Cerebellar nuclear complex (tissue), 1 donor: ENCODE results near the gene ANKRD63.

Experiments used
- DNase-seq, 2 experiments: peaks; one replicate each; lab custom pipeline; 2025; lab: John Stamatoyannopoulos, UW

ANKRD63 gene

DNA sequence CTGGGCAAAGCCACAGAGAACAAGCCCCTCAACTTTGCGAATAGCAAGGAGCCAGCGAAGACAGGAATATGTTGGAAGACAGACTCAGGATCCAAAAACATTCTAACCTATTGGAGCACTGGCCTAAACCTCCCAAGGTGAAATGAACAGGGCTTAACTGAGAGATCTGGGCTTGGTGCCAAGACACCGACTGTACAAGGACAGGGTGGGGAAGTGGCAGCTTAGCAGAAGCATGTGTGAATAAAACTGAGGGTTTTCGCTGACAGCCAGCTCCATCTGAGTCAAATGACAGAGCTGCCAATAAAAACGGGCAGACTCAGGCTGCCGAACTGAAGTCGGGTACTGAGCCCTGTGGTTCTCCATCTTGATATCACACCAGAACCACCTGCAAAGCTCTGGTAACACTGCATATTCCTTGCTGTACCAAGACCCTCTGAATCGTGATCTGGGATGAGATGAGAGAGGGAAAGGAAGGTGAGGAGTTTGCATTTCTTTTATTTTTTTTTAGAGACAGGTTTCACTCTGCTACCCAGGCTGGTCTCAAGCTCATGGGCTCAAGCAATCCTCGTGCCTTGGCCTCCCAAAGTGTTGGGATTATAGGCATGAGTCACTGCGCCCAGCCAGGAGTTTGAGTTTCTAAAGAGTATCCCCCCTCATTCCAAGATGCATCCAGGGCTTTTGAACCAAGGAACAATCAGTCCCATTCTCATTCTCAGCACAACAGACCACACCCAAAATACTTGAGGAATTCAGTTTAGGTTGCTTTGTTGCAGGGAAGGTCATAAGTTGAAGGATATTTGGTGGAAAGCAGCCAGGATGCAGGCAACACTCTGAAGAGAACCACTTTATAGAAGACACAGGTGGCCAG is 30.9 kb upstream of the ANKRD63 start:
- DNase-seq = peak in 1 of 2 experiments; percentile 37

DNA sequence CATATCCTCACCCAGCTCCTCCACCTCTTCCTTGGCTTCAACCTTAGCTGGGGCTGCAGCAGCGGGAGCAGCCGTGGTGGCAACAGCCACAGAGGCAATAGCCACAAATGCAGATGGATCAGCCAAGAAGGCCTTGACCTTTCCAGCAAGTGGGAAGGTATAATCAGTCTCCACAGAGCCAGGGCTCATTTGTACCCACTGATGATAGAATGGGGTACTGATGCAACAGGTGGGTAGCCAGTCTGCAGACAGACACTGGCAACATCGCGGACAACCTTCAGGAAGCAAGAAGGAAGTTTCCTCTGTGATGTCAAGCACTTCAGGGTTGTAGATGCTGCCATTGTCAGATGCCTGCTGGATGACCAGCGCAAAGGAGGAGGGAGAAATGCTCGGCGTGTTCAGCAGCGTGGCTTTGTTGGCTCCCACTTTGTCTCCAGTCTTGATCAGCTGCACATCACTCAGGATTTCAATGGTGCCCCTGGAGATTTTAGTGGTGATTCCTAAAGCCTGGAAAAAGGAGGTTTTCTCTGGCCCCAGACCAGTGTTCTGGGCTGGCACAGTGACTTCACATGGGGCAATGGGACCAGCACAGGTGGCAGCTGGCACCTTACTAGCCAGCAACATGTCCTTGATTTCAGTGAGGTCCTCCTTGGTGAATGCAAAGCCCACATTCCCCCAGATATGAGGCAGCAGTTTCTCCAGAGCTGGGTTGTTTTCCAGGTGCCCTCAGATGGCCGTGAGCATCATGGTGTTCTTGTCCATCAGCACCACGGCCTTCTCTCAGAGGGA is 29.7 kb upstream of the ANKRD63 start:
- DNase-seq = no peak

DNA sequence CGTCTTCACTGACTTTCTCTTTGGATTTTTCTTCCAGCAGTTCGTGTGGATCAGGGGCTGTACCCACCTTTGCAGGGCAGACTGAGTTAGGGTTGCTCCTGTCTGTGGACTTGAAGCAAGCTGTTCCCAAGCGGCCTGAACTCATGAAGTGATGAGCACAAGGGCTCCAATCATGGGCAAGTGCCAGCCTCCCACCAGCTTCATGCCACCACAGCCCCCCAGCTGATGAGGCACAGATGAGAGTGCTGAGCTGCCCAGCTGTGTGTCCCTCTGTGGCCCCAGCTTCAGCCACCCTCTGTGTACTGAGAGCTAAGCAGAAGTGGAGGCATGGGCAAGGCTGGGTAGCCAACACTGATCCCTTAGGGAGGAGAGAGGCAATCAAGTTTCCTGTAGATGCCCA is 28.1 kb upstream of the ANKRD63 start:
- no peak for DNase-seq

DNA sequence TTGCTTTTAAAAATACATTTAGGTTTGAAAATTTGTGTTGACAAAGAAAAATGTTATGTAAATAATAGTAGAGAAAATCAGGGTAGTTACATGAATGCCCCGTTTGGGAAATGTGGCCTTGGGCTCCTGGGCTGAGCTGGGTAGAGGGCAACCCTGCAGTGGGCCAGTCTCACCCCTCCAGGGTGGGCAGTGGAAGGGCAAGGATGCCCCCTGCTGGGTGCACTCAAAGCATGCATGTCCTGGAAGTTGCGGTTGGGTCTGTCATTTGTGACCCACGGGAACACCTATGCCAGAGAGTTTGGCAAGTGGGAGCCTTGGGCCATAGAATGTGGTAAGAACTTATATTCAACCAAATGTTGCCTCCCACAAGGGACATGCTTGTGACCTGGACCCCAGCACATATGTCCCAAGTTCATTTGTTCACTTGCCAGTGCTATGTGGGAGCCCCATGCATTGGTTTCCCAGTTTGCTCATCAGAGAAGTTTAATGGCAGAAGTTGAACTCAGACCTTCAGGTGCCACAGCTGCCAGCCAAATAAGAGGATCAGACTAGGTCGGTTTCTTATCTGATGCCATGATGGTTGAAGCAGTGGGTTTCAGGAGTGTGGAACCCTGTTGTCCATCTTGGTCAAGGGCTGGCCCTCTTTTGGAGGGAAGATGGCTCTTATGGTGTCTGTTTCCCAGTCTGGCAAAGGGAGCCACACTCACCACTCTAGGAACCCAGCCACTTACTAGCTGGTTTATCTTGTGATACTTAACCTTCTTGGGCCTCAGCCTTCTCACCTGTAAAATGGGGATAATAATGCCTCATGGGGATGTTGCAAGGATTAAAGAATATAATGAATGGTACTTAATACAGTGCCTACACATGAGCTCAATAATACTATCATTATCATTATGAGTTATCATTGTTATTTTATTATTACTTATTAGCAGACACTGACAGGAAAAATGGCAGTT is 27.4 kb upstream of the ANKRD63 start:
- DNase-seq = no peak

DNA sequence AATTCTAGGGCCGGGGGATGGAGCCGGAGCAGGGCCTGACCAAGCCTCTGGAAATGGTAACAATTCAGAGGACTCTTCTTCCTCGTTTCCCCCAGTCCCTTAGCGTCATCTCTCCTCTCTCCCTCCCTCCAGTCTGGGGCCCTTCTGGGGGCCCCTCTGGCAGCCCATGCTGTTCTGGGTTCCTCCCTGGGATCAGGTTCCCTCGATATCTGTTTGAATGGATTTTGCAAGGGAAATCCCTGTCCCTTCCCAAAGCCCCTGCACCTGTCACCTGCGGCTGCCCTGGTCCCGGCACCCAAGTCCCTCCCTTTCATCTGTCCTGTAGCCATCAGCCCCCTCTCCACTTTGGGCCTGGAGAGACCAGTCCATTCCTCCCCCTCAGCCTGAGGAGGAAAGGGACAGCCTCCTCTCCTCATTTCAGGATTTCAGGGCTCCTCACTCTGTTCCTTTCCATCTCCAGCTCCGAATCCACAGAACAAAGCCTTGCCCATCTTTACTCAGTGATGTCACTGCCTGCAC is 26.5 kb upstream of the ANKRD63 start:
- no peak for DNase-seq

DNA sequence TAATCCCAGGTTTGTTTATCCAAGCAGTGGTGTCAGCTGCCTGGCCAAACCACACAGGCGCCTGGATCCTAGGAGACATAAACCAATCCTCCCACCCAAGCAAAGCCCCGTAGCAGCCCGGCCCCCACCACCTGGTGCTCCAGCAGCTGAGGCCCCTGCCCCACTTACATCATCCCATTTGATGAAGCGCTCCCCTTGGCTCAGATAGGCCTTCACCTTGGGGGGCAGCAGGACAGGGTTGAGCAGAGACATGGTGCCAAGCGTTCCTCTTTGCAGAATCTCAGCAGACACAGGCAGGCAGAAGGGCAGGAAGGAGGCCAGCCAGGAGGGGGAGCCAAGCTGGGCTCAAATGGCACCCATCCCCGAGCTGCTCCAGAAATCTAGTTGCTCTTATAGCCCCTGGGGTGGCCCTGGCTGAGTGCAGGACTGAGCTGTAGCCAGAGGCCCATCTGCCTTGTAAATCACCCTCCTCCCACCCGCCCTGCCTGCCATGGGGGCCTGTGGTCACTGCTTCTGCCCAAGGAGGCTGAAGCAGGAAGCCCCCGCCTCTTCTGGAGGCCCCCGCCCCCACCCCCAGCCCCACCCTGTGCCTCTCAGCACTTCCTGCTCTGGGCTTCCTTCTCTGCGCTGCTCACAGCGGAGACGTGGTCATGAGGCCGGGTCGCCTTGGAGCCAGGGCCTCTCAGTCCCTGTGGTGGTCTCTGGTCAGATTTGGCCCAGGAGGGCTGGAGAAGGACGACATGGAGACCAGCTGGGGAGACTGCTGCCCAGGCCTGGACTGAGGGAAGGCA is 24.8 kb upstream of the ANKRD63 start, which contains the start of gene PLCB2:
Gene PLCB2, minus strand, starts transcription at position 515 of the 791 bp plus-strand sequence. Its CDS starts 263 bp downstream, at position 252.
- no peak for DNase-seq

DNA sequence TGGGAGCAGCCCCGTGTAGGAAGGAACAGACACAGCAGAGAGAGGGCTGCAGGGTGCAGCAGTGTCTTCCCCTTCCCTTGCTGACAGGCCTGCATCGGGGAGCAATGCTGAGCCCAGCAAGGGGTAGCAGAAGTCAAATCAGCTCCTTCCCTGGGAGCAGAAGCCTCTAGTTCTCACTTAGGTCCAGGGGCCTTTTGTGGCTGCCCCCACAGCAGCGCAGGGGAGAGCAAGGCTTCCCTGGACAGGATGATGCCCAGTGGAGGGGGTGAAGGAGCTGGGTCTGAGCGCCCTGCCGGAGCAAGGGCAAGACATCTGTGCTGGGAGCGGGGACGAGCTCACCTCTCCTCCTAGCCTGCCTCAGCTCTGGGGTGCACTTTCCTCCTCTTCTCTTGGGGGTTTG is 24.0 kb upstream of the ANKRD63 start:
- no peak for DNase-seq

DNA sequence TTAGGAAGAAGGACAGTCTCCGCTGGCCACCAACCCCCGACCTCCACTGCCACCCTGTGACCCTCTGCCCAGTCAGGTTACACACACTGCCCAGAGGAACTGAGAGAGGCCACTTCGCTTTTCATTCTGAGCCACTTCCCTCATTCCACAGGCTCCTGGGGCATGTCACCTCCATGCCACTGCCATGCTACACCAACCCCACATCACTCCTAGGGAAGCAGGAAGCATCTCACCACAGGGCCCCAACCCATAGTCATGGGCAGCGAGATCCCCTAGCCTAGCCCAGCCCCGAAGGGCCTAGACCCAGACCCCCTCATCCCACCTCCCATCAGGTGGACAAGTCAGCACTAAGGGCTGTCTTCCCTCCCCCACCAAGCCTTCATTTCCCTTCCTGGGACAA is 23.5 kb upstream of the ANKRD63 start:
- no peak for DNase-seq

DNA sequence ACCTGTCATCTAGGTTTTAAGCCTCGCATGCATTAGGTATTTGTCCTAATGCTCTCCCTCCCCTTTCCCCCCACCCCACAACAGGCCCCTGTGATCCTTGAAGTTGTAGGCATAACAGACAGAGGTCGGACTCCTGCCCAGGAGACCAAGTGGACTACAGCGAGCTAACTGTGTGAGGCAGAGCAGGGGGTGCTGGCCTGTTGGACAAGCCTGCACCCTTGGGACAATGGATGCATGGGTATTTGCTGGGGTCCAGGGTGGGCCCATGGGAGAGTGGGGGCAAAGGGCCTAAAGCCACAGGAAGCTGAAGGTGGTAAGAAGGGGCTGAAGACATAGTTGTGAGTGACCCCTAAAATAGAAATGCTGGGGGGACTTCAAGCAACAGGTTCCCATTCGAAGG is 22.4 kb upstream of the ANKRD63 start:
- DNase-seq = no peak

DNA sequence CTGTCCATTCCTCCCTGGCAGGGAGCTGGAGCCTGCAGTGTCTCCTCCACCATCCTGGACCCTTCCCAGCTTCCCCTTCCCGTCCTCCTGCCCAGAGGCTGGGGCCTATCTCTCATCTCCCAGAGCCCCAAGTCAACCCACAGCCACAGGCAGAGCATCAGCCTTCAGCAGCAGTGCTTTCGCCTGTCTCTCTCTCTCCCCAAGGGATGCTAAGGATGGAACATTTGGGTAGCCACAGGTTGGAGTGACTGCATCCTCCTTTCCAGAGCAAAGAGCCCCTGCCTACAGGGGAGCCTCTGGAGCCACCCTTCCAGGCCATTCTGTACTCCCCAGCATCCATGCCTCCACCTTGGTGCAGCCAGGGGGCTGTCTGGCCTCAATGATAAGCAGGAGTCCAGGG is 20.7 kb upstream of the ANKRD63 start:
- no peak for DNase-seq

DNA sequence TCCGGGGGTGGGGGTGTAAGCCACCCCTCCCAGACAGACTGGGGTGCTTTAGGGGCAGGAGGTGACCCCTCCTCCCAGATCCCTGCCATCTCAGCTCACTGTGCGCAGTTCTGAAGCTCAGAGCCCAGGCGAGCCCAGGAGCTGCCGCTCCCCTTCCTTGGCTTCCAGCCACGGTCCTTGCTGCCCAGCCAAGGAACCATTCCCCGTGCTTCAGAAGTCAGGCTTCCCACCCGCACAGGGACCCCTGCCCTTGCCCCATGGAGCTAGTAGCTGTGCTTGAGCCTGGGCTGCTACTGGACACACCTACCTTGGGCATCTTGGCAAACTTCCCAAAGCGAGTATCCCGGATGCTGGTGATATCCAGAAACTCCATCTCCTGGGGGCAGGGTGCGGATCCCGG is 20.1 kb upstream of the ANKRD63 start:
- DNase-seq = no peak

DNA sequence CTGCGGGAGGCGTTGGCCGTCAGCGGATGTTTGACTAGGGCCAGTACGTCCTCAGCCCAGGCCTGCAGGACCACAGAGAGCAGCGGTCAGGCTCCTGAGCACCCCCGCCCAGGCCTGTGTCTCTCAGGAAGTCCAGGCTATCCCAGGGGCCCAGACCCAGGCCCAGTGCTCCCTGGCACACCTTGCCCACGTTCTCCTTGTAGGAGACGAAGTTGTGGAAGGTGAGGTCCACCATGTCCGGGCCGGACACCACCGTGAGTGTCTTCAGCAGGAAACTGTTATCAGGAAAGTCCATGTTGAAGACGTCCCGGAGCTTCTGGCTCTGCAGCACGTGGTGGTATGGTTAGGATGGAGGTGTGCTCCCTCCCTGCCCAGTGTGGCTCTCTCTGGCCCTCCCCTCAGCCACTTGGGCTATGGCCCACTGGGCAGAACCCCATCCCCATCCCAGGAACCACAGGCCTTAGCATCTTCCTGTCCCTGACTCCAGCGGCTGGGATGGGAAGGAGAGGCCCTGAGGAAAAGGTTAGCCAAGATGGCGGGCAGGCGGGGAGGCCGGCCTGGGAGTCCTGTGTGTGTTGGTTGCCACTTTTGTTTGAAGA is 19.5 kb upstream of the ANKRD63 start:
- no peak for DNase-seq

DNA sequence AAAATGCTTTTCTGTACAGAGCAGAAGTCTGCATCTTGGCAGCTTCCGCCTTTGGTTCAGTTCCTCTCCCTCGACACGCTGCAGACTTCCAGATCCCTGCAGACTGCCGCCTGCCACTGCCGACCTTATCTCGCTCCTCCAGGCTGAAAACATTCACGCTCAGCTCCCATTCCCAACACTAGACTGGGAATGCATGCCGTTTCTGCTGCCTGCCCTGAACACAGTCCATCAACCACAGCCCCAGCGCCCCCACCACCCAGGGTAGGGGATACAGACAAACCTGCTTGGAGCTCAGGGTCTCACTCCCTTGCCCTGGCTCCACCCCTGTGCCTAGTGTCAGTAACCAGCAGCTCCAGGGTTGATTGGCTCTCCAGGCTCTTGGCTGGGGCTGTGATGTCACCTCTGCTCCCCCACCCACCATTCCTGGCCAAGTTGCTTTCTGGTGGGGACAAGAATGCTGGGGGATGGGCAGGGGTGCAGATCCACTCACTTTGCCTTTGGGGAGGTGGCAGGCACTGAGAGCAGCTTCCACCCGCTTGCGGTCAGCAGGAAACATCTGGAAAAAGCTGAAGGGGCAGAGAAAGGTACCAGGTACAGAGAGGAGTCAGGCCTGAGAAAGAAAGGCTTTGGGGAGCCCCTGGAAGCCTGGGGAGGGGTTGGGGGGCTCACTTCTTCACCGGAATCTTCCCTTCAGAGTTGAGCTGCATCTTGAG is 18.8 kb upstream of the ANKRD63 start:
- DNase-seq = no peak

DNA sequence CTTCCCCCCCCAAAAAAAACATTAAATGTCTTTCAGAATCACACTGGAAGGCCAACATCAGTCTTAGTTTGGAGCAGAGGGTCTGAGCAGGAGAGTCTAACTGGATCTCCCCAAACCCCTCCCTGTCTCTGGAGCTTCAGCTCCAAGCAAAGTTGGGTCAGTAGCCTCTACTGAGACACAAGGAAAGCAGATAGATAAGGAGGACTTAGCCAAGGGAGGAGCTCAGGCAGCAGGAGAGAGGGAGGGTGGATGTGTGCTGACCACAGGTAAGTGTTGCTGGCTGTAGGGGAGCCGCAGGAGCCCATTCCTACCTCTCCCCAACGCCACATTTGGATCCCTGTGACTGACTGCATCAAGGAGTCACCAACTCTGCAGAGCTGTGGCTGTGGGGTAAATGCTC is 17.9 kb upstream of the ANKRD63 start:
- no peak for DNase-seq

DNA sequence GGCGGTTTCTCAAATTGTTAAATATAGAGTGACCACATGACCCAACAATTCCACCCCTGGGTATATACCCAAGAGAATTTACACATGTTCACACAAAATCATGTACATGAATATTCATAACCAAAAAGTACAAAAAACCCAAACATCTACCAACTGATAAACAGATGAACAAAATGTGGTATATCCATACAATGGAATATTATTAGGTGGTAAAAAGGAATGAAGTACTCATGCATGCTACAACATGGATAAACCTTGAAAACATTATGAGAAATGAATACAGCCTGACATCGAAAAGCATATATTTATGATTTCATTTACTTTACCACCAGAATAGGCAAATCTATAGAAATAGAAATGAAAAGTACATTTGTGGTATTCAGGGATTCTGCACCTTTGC is 17.5 kb upstream of the ANKRD63 start:
- no peak for DNase-seq

DNA sequence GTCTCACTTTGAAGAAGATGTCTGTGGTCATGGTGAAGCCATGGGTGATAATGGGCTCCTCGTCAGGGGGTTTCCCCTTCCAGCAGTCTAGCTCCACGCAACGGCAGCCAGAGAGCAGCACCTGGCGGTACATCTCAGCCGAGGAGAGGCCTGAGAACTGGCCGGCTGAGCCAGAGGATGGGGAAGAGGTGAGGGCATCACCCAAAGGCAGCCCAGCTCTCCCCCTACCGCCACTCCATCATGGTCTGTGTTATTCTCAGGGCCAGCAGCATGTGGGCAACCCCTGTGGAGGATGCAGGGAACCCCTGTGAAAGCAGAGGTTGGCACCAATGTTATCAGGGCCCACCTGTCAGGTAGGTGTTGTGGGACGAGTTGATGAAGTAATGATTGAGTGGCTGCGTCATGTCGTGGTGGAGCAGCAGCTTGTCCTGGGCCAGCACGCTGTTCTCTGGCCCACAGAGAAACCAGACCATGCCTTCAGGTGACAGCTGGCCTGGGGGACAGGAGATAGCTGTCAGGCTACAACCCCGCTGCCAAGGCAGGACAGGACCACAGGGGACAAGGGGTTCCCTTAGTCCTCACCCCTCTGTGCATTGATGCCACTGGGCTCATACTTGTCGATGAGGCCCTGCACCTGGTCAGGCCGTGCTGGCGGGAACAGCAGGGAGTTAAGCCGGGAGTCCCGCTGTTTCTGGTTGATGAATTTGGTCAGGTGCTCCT is 15.5 kb upstream of the ANKRD63 start:
- DNase-seq = no peak

DNA sequence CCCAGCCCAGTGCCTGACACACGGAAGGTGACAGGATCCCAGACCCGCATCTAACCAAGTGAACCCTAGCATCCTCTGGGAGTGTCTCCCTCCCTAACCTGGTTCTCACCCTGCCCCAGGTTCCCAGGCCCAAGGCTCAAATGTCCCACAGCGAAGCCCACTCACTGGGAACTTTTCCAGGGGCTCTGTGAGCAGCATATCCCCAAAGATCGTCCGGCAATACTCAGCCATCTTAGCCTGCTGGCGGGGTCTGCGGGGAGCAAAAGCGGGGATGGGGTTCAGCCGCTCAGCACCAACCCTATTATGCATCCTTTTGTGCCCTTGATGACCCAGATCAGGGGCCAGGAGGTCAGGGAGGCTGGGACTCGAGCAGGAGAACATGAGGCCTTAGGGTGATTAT is 14.5 kb upstream of the ANKRD63 start:
- no peak for DNase-seq

DNA sequence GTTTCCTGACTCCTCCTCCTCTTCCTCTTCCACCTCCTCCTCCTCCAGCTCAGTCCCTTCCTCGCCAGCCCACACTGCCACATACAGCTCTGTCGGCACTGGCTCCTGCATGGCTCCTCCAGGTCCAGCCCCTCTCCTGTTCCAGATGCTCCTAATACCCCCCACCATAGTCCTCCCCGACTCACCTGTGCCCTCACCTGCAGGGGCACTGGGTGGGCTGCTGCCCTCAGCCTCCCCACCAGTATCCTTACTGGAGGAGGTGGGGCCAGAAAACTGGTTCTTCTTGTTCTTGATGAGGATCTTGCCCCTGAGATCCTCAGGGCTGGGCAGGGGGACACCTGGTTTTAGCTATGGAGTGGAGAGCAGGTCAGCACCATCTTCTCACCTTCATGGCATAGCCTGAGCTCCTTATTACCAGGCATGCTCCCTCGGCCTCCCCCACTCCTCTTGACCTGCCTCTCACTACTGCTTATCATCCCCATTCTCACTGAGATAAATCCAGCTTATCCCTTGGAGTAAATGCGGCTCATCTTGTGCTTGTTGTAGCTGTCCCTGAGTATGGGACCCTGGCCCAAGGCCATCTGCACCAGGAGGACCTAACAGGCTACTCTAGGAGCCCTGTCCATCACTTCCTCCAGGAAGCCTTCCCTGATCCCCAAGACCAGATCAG is 13.8 kb upstream of the ANKRD63 start:
- no peak for DNase-seq
